ENCODE results near the gene CCDC112. TPM values are rescaled to one million over a fixed set of nuclear protein-coding genes. Genes with fewer than 3 reads are reported as not detected.
"Not testable (repeated sequence)": the region's sequence is repeated elsewhere in the genome, so short reads cannot be mapped to it uniquely, and the experiment has no call there.

CCDC112 gene
- total RNA-seq, 2 experiments from 2014 or later: 1.7 to 1.8 TPM

DNA sequence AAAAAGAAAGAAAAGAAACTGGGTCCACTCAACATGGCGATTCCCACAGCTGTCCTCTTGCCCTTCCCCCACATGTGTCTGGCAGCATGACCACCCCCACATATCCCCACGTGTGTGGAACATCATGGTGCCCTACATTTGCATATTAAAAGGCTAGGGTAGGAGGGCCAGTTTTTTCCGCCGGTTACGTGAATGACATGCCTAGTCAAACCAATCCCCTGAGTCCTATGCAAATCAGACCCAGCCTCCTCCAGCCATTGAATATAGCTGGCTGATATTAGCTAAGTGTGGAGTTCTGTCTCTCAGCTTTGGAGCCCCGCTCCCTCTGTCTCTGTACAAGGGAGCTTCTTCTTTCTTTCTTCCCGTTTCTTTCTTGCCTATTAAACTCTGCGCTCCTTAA lies 33.0 kb upstream of the CCDC112 start:
- H3K4me1 Mint-ChIP-seq (ENCODE audit: low read depth): peaks cover 7% of the 10 kb centered on the region
- intact Hi-C loops (cut with micrococcal nuclease): no loop called here
- ChIA-PET POLR2A (no interaction called here), CTCF (no interaction called here)
- H3K4me3 Mint-ChIP-seq: no peak overlapping the region
- H3K27me3 Mint-ChIP-seq: peaks cover 20% of the 10 kb centered on the region
- no peak overlapping the region for H3K27ac Mint-ChIP-seq
- no peaks in the 10 kb centered on the region for H3K36me3 Mint-ChIP-seq
- H3K9me3 Mint-ChIP-seq: no peaks in the 10 kb centered on the region
- DNase-seq: peak; percentile 12

DNA sequence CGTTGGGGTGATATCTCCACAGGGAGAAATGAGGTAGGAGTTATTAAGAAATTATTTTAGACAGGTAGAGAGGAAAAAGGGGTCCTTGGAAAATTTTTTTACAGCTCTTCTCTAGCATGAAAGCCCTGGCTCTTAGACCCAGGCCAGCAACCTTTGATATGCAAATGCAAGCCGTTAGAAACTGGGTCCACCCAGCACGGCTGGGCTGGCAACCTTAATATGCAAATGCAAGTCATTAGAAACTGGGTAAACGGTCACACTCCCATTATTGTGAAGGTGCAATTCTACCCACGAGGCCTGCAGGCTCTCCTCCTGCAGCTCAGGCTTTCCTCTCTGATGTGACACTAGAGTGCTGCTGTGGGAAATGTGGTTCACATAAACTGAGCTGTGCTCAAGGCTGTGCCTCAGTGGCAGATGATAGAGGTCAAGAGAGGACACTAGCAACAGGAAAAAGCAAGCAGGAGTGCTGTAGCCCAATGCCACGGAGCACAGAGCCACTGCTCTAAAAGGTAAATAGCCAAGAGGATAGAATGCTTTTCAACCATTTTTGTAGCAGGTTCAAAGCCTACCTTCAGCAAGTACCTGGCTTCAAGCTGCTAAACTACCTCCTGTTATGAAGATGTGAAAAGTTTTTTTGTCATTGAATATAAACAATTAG lies 32.3 kb upstream of the CCDC112 start:
- not testable (repeated sequence) for DNase-seq

DNA sequence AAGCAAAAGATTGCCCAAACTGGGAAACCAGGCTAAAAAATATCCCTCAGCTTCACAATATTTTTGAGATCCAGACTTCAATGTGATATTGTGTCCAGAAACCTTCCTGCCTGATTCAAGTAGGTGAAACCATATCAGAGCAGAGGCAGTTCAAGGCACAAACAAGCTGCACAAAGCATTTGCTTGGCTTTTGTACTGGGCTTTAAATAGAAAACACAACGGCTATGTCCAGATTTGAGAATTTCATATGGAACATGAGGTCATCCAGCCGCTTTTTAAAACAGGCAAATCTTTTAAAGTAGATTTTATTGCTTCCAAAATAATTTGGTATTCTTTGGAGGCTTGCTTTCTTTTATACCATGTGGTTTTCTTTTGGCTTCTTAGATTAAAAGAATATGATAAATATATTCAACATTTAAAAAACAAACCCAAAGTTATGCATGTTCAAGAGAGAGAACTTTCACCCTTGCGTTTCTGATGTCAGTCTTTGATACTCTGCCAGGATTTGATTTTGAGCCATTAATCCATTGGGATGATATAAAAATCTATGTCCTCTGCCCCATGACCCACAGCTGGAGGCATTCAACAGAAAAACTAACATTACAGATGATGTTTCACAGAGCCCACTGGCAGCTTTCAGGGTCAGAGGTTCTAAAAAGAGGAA lies 29.0 kb upstream of the CCDC112 start:
- no peaks in the 10 kb centered on the region for H3K4me1 Mint-ChIP-seq (ENCODE audit: low read depth)
- no peak overlapping the region for H3K4me3 Mint-ChIP-seq
- CTCF ChIA-PET: no interaction called here
- no peaks in the 10 kb centered on the region for H3K36me3 Mint-ChIP-seq
- H3K27me3 Mint-ChIP-seq: peaks cover 29% of the 10 kb centered on the region
- POLR2A ChIA-PET: no interaction called here
- no peaks in the 10 kb centered on the region for H3K9me3 Mint-ChIP-seq
- no peak for DNase-seq
- intact Hi-C loops (cut with micrococcal nuclease): no loop called here
- no peak overlapping the region for H3K27ac Mint-ChIP-seq

More for the DNA sequence above, 32.3 kb upstream of the CCDC112 start:
- H3K4me3 Mint-ChIP-seq; POLR2A ChIA-PET; intact Hi-C loops (cut with micrococcal nuclease); H3K4me1 Mint-ChIP-seq (ENCODE audit: low read depth); H3K9me3 Mint-ChIP-seq; H3K27ac Mint-ChIP-seq; H3K36me3 Mint-ChIP-seq; CTCF ChIA-PET: not testable (repeated sequence)
- H3K27me3 Mint-ChIP-seq: peaks cover 25% of the 10 kb centered on the region

DNA sequence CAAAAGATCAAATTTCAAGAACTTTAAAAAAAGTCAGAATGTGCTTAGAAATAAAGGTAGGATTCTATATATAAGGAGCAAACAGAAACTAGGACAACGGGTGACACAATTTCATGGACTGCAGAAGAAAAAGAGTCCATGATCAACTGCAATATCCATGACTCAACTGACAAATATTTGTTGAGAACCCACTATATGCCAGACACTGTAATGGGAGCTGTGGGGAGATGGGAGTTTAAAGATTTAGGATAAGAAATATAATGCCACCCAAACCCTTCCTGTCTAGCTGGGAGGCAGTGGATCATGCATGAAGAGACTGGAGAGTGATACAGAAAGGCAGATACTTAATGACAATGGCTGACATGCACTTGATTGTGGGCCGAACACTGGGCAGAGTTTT lies 27.6 kb upstream of the CCDC112 start:
- H3K27me3 Mint-ChIP-seq: peaks cover 32% of the 10 kb centered on the region

DNA sequence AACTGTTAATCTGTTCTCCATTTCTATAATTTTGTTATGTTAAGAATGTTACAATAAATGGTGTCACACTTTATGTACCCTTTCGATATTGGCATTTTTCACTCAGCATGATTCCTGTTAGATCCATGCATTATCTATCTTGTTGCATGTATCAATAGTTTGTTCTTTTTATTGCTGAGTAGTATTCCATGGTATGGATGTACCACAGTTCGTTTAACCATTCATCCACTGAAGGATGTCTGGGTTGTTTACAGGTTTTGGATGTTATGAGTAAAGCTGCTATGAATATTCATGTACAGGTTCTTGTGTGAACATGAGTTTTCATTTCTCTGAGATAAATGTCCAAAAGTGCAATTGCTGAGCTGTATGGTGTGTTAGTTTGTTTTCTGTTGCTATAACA lies 26.3 kb upstream of the CCDC112 start:
- Mint-ChIP-seq H3K36me3 (no peaks in the 10 kb centered on the region), H3K27ac (no peak overlapping the region), H3K27me3 (peaks cover 31% of the 10 kb centered on the region), H3K4me1 (ENCODE audit: low read depth) (no peaks in the 10 kb centered on the region), H3K9me3 (no peaks in the 10 kb centered on the region), H3K4me3 (no peak overlapping the region)
- CTCF ChIA-PET: interaction anchor here (0.9 to 1.1 kb wide), 3 partner anchors 13 to 252 kb away, joined by 3 read pairs; no protein-coding TSS in a partner anchor
- DNase-seq: no peak
- POLR2A ChIA-PET: no interaction called here
- intact Hi-C loops (cut with micrococcal nuclease): no loop called here

More for the DNA sequence above, 27.6 kb upstream of the CCDC112 start:
- Mint-ChIP-seq H3K4me1 (ENCODE audit: low read depth) (no peaks in the 10 kb centered on the region), H3K9me3 (no peaks in the 10 kb centered on the region), H3K36me3 (no peaks in the 10 kb centered on the region), H3K27ac (no peak overlapping the region), H3K4me3 (no peak overlapping the region)
- no peak for DNase-seq
- intact Hi-C loops (cut with micrococcal nuclease): no loop called here
- ChIA-PET CTCF (no interaction called here), POLR2A (no interaction called here)

DNA sequence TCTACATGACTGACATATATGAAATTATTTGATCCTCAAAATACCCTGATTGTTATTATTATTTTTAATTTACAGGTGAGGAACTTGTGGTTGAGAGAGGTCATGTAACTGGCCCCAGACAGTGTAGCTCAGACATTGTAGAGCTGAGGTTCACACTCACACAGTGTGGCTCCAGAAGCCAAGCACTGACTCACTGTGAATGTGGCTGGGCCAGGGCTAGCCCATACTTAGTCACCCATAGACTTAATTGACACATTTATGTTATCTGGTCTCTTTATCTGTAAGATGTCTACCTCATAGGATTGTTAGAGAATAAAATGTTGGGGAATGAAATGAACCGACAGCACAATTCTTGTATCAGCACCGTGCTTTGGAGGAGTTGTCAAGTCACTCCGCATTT lies 24.9 kb upstream of the CCDC112 start:
- no peaks in the 10 kb centered on the region for H3K9me3 Mint-ChIP-seq
- ChIA-PET CTCF (no interaction called here), POLR2A (no interaction called here)
- intact Hi-C loops (cut with micrococcal nuclease): no loop called here
- peak; percentile 12 for DNase-seq
- H3K4me1 Mint-ChIP-seq (ENCODE audit: low read depth): no peaks in the 10 kb centered on the region
- H3K27ac Mint-ChIP-seq: no peak overlapping the region
- peaks cover 27% of the 10 kb centered on the region for H3K27me3 Mint-ChIP-seq
- H3K36me3 Mint-ChIP-seq: no peaks in the 10 kb centered on the region
- no peak overlapping the region for H3K4me3 Mint-ChIP-seq

DNA sequence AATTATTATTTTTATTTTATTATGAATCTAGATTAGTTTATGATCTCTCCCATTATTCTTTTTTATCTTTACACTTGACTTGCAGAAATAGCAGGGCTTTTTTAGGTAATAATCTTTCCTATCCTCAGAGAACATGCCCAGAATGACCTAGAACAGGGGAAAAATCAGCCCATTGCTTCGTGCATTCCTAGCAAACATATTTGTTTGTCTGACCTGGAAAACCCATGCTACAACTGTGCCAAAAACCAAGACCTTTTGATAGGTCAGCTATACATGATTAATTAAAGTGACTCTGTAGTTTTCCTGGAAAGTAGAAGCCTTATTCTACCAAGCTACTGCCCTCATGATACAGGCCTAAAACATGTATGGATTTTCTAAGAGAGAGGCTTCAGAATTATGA lies 24.1 kb upstream of the CCDC112 start:
- ChIA-PET CTCF (interaction anchor here (1.1 kb wide), 1 partner anchor 10 kb away, joined by 6 read pairs; no protein-coding TSS in a partner anchor), POLR2A (no interaction called here)
- H3K36me3 Mint-ChIP-seq: no peaks in the 10 kb centered on the region
- no peak overlapping the region for H3K27ac Mint-ChIP-seq
- DNase-seq: no peak
- intact Hi-C loops (cut with micrococcal nuclease): no loop called here
- H3K9me3 Mint-ChIP-seq: no peaks in the 10 kb centered on the region
- no peak overlapping the region for H3K4me3 Mint-ChIP-seq
- no peaks in the 10 kb centered on the region for H3K4me1 Mint-ChIP-seq (ENCODE audit: low read depth)
- peaks cover 24% of the 10 kb centered on the region for H3K27me3 Mint-ChIP-seq

DNA sequence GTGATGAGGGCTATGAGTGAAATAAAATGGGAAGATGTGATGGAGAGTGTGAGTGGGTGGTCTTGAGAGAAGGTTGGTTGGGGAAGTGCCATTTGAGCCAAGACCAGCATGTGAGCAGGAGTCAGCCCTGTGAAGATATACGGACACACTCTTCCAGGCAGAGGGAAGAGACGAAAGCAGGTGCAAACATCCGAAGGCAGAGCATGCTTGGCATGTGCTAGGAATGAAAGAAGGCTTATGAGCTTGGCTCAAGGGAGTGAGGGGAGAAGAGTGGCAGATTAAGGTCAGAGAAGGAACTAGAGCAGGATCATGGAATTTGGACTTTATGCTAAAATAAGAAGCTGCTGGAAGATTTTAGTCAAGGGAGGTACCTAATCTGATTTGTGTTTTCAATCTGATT lies 23.6 kb upstream of the CCDC112 start:
- POLR2A ChIA-PET: no interaction called here
- H3K27me3 Mint-ChIP-seq: peaks cover 24% of the 10 kb centered on the region
- CTCF ChIA-PET: interaction anchor here (1.1 kb wide), 1 partner anchor 10 kb away, joined by 6 read pairs; no protein-coding TSS in a partner anchor

DNA sequence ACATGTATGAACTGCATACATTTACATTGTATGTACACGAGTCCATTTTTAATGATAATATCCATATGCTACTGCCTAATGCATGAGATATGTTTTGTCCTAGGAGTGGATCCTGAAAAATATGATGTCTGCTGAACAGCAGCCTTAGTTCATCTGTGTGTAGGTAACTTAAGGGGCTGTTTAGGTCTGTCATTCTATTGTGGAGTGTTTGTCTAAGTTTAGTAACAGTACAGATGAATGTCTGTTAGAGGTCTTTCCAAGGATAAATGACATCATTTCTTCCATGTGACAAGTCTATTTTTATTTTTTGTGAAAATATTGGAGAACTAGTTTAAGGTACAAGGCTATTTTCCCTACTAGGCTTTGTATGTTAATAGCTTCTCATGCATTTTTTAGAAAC lies 22.6 kb upstream of the CCDC112 start:
- Mint-ChIP-seq H3K4me1 (ENCODE audit: low read depth) (no peaks in the 10 kb centered on the region), H3K36me3 (no peaks in the 10 kb centered on the region), H3K4me3 (no peak overlapping the region), H3K27ac (no peak overlapping the region), H3K27me3 (peaks cover 14% of the 10 kb centered on the region), H3K9me3 (no peaks in the 10 kb centered on the region)
- CTCF ChIA-PET: interaction anchor here (1.3 kb wide), 1 partner anchor 10 kb away, joined by 4 read pairs; no protein-coding TSS in a partner anchor
- POLR2A ChIA-PET: no interaction called here
- intact Hi-C loops (cut with micrococcal nuclease): no loop called here
- DNase-seq: no peak

More for the DNA sequence above, 23.6 kb upstream of the CCDC112 start:
- Mint-ChIP-seq H3K4me3 (no peak overlapping the region), H3K36me3 (no peaks in the 10 kb centered on the region), H3K9me3 (no peaks in the 10 kb centered on the region), H3K27ac (no peak overlapping the region), H3K4me1 (ENCODE audit: low read depth) (no peaks in the 10 kb centered on the region)
- no peak for DNase-seq
- intact Hi-C loops (cut with micrococcal nuclease): no loop called here

DNA sequence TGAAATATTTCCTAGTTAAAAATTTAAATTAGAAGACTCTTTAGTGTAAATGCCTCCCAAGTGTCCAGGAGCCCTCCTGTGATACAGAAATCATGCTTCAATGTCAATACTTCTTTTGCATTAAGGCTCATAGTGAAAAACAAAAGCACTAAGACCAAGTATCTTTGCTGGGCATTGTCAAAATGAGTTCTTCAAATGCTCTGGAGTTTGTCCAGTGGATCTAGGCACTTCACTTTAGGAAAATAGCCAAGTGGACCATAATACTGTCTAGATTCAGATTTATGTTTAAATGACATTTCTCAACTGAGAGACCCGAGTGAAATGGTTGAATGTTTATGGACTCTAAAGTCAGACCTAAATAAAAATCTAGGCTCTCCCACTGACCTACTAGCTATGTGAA lies 21.3 kb upstream of the CCDC112 start:
- CTCF ChIA-PET: interaction anchor here (0.7 to 1.4 kb wide), 2 partner anchors 10 to 71 kb away, joined by 3 to 4 read pairs; no protein-coding TSS in a partner anchor
- Mint-ChIP-seq H3K9me3 (no peaks in the 10 kb centered on the region), H3K4me1 (ENCODE audit: low read depth) (no peaks in the 10 kb centered on the region), H3K27me3 (peaks cover 10% of the 10 kb centered on the region), H3K27ac (no peak overlapping the region), H3K4me3 (no peak overlapping the region), H3K36me3 (no peaks in the 10 kb centered on the region)
- POLR2A ChIA-PET: no interaction called here
- intact Hi-C loops (cut with micrococcal nuclease): no loop called here
- no peak for DNase-seq

DNA sequence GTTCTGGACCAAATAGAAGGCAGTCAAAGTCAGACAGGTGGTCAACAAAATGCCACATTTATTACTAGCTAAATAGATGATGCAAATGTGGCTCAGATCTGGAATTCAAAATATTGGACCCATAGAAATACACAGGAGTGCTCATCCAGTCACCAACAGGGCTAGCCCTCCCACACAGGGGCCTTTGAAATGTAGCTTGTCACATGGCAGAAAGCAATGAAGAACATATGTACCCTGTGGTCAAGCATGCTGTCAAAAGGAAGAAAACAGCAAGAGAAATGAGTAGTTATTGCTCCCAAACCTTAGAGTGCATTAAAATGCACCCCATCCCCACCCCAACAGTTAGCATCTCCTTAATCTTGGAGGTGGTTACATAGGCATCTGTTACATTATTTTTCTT lies 20.9 kb upstream of the CCDC112 start:
- Mint-ChIP-seq H3K9me3 (no peaks in the 10 kb centered on the region), H3K27ac (no peak overlapping the region), H3K4me3 (no peak overlapping the region), H3K36me3 (no peaks in the 10 kb centered on the region), H3K27me3 (peaks cover 5% of the 10 kb centered on the region), H3K4me1 (ENCODE audit: low read depth) (no peaks in the 10 kb centered on the region)
- no peak for DNase-seq
- ChIA-PET POLR2A (no interaction called here), CTCF (interaction anchor here (0.7 to 1.4 kb wide), 2 partner anchors 9 to 71 kb away, joined by 3 to 4 read pairs; no protein-coding TSS in a partner anchor)
- intact Hi-C loops (cut with micrococcal nuclease): no loop called here

DNA sequence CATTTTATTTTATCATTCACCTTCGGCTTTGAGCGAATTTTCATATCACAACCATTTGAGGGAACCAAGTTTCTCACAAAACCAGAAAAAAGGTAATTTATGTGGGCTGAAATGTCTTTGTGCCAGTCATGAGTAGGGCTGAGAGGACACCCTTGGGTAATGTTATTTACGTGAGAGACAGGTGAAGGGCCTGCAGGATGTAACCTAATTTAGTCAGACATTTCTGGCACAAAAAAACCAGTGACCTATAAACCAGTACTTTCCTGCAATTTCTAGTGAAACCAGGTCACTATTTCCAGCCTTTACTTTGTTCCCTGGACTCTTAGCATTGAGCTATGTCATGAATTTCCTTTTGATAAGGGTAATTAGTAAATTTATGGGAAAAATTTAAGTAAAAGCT lies 17.2 kb upstream of the CCDC112 start:
- ChIA-PET CTCF (no interaction called here), POLR2A (no interaction called here)
- Mint-ChIP-seq H3K4me3 (no peak overlapping the region), H3K36me3 (no peaks in the 10 kb centered on the region), H3K27ac (no peak overlapping the region), H3K4me1 (ENCODE audit: low read depth) (no peaks in the 10 kb centered on the region), H3K27me3 (peaks cover 5% of the 10 kb centered on the region), H3K9me3 (no peaks in the 10 kb centered on the region)
- intact Hi-C loops (cut with micrococcal nuclease): no loop called here
- no peak for DNase-seq

DNA sequence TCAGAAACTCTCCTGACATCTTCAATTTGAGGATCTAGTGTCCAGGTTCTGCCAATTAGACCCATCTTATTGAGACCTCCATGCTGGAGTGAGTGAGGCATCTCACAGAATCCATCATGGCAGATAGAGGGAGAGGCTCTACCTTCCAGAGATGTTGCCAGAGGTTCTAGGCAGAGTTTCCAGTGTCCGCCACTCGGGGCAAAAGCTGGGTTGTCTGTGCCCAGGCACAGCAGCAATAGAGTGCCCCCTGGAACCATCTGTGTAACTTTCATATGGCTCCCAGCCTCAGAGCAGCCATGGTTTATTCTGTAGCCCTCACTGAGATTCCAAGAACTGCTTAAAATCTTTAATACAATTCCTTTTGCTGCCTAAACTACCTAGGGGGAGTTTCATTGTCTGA lies 16.6 kb upstream of the CCDC112 start:
- no peak for DNase-seq
- intact Hi-C loops (cut with micrococcal nuclease): no loop called here
- CTCF ChIA-PET: interaction anchor here (1.2 to 9.2 kb wide), 2 partner anchors 249 to 259 kb away, joined by 3 to 212 read pairs; no protein-coding TSS in a partner anchor
- Mint-ChIP-seq H3K4me1 (ENCODE audit: low read depth) (no peaks in the 10 kb centered on the region), H3K4me3 (no peak overlapping the region), H3K9me3 (no peaks in the 10 kb centered on the region), H3K36me3 (no peaks in the 10 kb centered on the region), H3K27me3 (peaks cover 5% of the 10 kb centered on the region), H3K27ac (no peak overlapping the region)
- POLR2A ChIA-PET: no interaction called here
